ENCODE results near the gene MEIKIN.

The MEIKIN gene

GRCh38 chr5:131945551-131946168, at the start of gene MEIKIN:
Gene MEIKIN (minus strand): TSS chr5:131945663. CDS start chr5:131945505, 158 bp downstream.
- DNase-seq (ENCODE audit: low spot score), result no peak

- no peak for DNase-seq (ENCODE audit: low spot score)
Observed at GRCh38 chr5:131994533-131995226, 49.2 kb upstream of the MEIKIN start.

GRCh38 chr5:131994090-131994489, 48.6 kb upstream of the MEIKIN start:
- no peak for DNase-seq (ENCODE audit: low spot score)

- no peak for DNase-seq (ENCODE audit: low spot score)
Observed at GRCh38 chr5:131993676-131994075, 48.2 kb upstream of the MEIKIN start.

GRCh38 chr5:131992370-131992769, 46.9 kb upstream of the MEIKIN start:
- DNase-seq (ENCODE audit: low spot score), result no peak

GRCh38 chr5:131991593-131992324, 46.3 kb upstream of the MEIKIN start:
- DNase-seq (ENCODE audit: low spot score), result no peak

GRCh38 chr5:131990716-131991115, 45.3 kb upstream of the MEIKIN start:
- DNase-seq (ENCODE audit: low spot score), result no peak

- DNase-seq (ENCODE audit: low spot score), result no peak
Observed at GRCh38 chr5:131988601-131989000, 43.1 kb upstream of the MEIKIN start.

GRCh38 chr5:131987251-131987650, 41.8 kb upstream of the MEIKIN start:
- no peak for DNase-seq (ENCODE audit: low spot score)

GRCh38 chr5:131986161-131986912, 40.9 kb upstream of the MEIKIN start:
- no peak for DNase-seq (ENCODE audit: low spot score)

- no peak for DNase-seq (ENCODE audit: low spot score)
Observed at GRCh38 chr5:131984956-131985665, 39.6 kb upstream of the MEIKIN start.

GRCh38 chr5:131983244-131983771, 37.8 kb upstream of the MEIKIN start:
- DNase-seq (ENCODE audit: low spot score), result no peak

GRCh38 chr5:131981516-131981915, 36.1 kb upstream of the MEIKIN start:
- DNase-seq (ENCODE audit: low spot score), result no peak

- no peak for DNase-seq (ENCODE audit: low spot score)
Observed at GRCh38 chr5:131980696-131981095, 35.2 kb upstream of the MEIKIN start.

- DNase-seq (ENCODE audit: low spot score), result no peak
Observed at GRCh38 chr5:131979816-131980215, 34.4 kb upstream of the MEIKIN start.

- no peak for DNase-seq (ENCODE audit: low spot score)
Observed at GRCh38 chr5:131977212-131977604, 31.7 kb upstream of the MEIKIN start.

- no peak for DNase-seq (ENCODE audit: low spot score)
Observed at GRCh38 chr5:131976414-131977211, 31.1 kb upstream of the MEIKIN start.

- DNase-seq (ENCODE audit: low spot score), result peak; percentile 36
Observed at GRCh38 chr5:131974956-131975726, 29.7 kb upstream of the MEIKIN start.

GRCh38 chr5:131974622-131974955, 29.1 kb upstream of the MEIKIN start:
- no peak for DNase-seq (ENCODE audit: low spot score)

- no peak for DNase-seq (ENCODE audit: low spot score)
Observed at GRCh38 chr5:131974016-131974415, 28.6 kb upstream of the MEIKIN start.
